Prostate gland (tissue), 2 donors: Measurements from ENCODE around the gene ARMC9. TPM values are rescaled to one million over a fixed set of nuclear protein-coding genes. Genes with fewer than 3 reads are reported as not detected.

Experiments used
- DNase-seq: peaks from one replicate; pipeline ENCODE4 v3.0.0-alpha.2; 2019; ENCODE audit warnings: low spot score
- H3K27ac ChIP-seq, 2 donors: fragments of 200-600 bp; sonication (generic); 2 replicates each; pipeline ENCODE4 v1.5.1; 2017 to 2019
- H3K27me3 ChIP-seq: fragments of 200-600 bp; sonication (generic); replicated peaks from 2 replicates; pipeline ENCODE4 v1.5.1; 2019; ENCODE audit not compliant: insufficient read depth
- H3K36me3 ChIP-seq, 2 donors: fragments of 200-600 bp; sonication (generic); 1 replicate in 1 of 2; 2 replicates in 1 of 2; pipeline versions ENCODE4 v1.5.1 to v1.8.1; 2017 to 2019
- H3K4me1 ChIP-seq: fragments of 200-600 bp; sonication (generic); replicated peaks from 2 replicates; pipeline ENCODE4 v1.5.1; 2019
- H3K4me3 ChIP-seq, 2 donors: fragments of 200-600 bp; sonication (generic); 2 replicates each; pipeline ENCODE4 v1.5.1; 2017 to 2019
- H3K9me3 ChIP-seq: fragments of 200-600 bp; sonication (generic); 2 replicates; pipeline ENCODE4 v1.5.1; 2017
- POLR2A ChIP-seq: fragments of 450-650 bp; IDR thresholded peaks from one replicate; pipeline ENCODE4 v1.6.1; 2016; ENCODE audit warnings: antibody characterized with exemption, mild to moderate bottlenecking
- POLR2AphosphoS5 ChIP-seq: sonication (generic); formaldehyde crosslinking; IDR thresholded peaks from one replicate; pipeline ENCODE4 v1.6.1; 2017; ENCODE audit warnings: antibody characterized with exemption
- WGBS: methylation state at CpG from one replicate; pipeline ENCODE4 v1.1.5; 2018; 5-methylcytosine and 5-hydroxymethylcytosine counted together
- intact Hi-C: fragments of 100-400 bp; cut with DNase I; formaldehyde crosslinking; loops from one replicate; pipeline ENCODE4 v1.14.2; 2022
- total RNA-seq, 2 donors: library from RNA; depleted of rRNA; stranded (reverse); fragments of >200 nt; gene quantifications; one replicate each; pipeline ENCODE4 v1.1.0, GENCODE V29; 2016
- TF ChIP-seq, protein P1 (sequence below), 4 experiments: fragments of 200-600 bp in 2 of 4; fragments of 450-650 bp in 2 of 4; sonication (generic) in 2 of 4; IDR thresholded peaks; 1 replicate in 3 of 4; 2 replicates in 1 of 4; pipeline ENCODE4 v1.5.1; 2016 to 2019; ENCODE audit warnings: antibody characterized with exemption in 4 of 4, mild to moderate bottlenecking in 2 of 4, moderate library complexity in 2 of 4

Gene ARMC9
- total RNA-seq, 2 donors from 2014 or later = 11.3 to 40.0 TPM

DNA sequence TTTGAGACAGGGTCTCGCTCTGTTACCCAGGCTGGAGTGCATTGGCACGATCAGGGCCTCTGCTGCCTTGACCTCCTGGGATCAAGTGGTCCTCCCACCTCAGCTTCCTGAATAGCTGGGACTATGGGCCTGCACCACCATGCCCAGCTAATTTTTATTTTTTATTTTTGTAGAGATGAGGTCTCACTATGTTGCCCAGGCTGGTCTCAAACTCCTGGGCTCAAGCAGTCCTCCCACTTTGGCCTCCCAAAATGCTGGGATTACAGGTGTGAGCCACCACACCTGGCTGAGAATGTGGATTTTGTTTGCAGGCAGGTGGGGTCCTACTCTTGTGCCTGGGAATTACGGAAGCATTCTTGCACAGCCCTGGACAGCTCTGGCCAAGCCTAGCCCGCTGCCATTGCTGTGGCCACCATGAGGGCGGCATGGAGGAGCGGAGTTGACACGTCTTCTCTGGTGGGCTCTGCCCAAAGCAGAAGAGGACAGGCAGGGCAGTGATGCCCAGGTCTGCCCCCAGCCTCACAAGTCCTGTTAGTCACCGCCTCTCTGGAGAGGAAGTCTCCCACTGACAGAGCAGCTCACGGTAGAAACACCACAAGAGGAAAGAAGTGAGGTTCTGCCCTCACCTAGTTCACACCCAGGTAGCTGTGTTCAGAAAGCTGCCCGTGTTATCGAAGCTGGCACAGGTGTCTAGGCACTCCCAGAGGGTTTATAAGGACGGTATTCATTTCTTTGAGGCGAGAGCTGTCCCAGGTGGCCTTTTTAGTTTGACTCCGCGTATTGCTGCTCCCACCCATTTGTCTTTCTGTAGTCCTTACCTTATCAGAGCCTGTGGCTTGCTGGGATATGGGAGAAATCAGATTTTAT is 46.2 kb downstream of the ARMC9 start:
- Histone ChIP-seq H3K4me1 (no peaks in the 10 kb centered on the region), H3K9me3 (no peaks in the 10 kb centered on the region), H3K36me3 (no peaks in the 10 kb centered on the region), H3K27me3 (no peaks in the 10 kb centered on the region), H3K27ac (no peak overlapping the region), H3K4me3 (no peak overlapping the region)
- no peak for DNase-seq
- intact Hi-C loops = no loop called here
- 90% methylated on average over 15 of the region's 15 CpGs for WGBS
- TF ChIP-seq, protein P1, sequence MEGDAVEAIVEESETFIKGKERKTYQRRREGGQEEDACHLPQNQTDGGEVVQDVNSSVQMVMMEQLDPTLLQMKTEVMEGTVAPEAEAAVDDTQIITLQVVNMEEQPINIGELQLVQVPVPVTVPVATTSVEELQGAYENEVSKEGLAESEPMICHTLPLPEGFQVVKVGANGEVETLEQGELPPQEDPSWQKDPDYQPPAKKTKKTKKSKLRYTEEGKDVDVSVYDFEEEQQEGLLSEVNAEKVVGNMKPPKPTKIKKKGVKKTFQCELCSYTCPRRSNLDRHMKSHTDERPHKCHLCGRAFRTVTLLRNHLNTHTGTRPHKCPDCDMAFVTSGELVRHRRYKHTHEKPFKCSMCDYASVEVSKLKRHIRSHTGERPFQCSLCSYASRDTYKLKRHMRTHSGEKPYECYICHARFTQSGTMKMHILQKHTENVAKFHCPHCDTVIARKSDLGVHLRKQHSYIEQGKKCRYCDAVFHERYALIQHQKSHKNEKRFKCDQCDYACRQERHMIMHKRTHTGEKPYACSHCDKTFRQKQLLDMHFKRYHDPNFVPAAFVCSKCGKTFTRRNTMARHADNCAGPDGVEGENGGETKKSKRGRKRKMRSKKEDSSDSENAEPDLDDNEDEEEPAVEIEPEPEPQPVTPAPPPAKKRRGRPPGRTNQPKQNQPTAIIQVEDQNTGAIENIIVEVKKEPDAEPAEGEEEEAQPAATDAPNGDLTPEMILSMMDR (IDR thresholded peaks at IDR 0.05) = no peak
- no peak for TF ChIP-seq POLR2AphosphoS5
- no peak for TF ChIP-seq POLR2A

DNA sequence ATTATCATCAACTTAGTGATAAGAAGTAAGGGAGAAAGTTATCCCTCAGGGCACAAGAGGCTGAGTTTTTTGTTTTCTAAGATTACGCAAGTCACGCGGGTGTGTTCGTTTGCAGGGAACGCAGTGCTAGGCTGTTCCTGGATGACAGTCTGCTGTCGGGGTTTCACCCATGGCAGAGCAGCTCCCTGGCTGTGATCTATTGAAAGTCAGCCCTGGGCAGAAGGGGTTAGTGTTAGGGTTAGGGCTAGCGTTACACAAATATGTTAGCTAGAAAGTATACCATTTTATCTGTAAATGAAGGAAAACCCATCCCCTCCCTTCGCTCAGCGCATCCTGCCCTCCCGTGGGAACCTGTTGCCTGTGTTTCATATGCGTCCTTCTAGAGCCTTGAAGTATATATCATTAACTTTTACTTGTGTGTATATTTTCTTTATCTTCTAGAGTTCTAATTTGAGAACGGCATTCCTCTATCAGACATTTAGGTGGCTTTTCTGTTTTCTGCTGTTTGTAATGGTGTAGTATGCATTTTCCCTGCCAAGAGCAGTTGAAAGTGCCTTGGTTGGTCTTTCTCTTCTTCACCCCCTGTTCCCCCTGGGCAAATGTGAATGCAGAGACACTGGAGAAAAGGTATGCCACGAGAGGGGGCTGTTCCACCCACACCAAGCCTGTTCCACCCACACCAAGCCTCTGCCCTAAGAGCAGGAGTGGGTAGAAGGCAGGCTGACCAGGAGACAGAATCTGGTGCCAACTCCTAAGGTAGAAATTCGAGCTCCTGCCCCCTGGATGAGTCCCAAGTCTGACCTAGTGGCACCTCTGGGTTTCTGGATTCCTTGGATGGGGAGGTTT is 47.0 kb downstream of the ARMC9 start:
- intact Hi-C loops = no loop called here
- H3K27ac ChIP-seq = no peak overlapping the region
- TF ChIP-seq, protein P1 (IDR thresholded peaks at IDR 0.05) = no peak
- TF ChIP-seq POLR2A (no peak), POLR2AphosphoS5 (no peak)
- H3K4me3 ChIP-seq = no peak overlapping the region
- no peak for DNase-seq
- no peaks in the 10 kb centered on the region for H3K36me3 ChIP-seq
- no peaks in the 10 kb centered on the region for H3K9me3 ChIP-seq
- WGBS = 85% methylated on average over 14 of the region's 14 CpGs
- no peaks in the 10 kb centered on the region for H3K4me1 ChIP-seq
- H3K27me3 ChIP-seq = no peaks in the 10 kb centered on the region

GRCh38 chr2:231246171-231246842 is 47.9 kb downstream of the ARMC9 start:
- 92% methylated on average over 7 of the region's 7 CpGs for WGBS
- no peaks in the 10 kb centered on the region for H3K4me1 ChIP-seq
- no peak overlapping the region for H3K27ac ChIP-seq
- no peaks in the 10 kb centered on the region for H3K27me3 ChIP-seq
- intact Hi-C loops = no loop called here
- H3K4me3 ChIP-seq = no peak overlapping the region
- no peaks in the 10 kb centered on the region for H3K9me3 ChIP-seq
- no peaks in the 10 kb centered on the region for H3K36me3 ChIP-seq
- no peak for TF ChIP-seq POLR2A
- no peak for TF ChIP-seq POLR2AphosphoS5
- TF ChIP-seq, protein P1 (IDR thresholded peaks at IDR 0.05) = no peak
- no peak for DNase-seq

GRCh38 chr2:231250146-231250545 is 51.7 kb downstream of the ARMC9 start:
- no peaks in the 10 kb centered on the region for H3K36me3 ChIP-seq
- H3K4me3 ChIP-seq = no peak overlapping the region
- TF ChIP-seq POLR2A (no peak), POLR2AphosphoS5 (no peak)
- TF ChIP-seq, protein P1 (IDR thresholded peaks at IDR 0.05) = no peak
- no peaks in the 10 kb centered on the region for H3K27me3 ChIP-seq
- no peak overlapping the region for H3K27ac ChIP-seq
- no peaks in the 10 kb centered on the region for H3K4me1 ChIP-seq
- H3K9me3 ChIP-seq = no peaks in the 10 kb centered on the region
- intact Hi-C loops = no loop called here
- 90% methylated on average over 5 of the region's 5 CpGs for WGBS
- no peak for DNase-seq
